OCI-LY1 (cell line): Measurements from ENCODE around the gene HAGH.

ENCODE experiments used
- EZH2 ChIP-seq: fragments of 200-600 bp; sonication (generic), shearing (Covaris generic); IDR thresholded peaks from 2 replicates; pipeline ENCODE4 v1.8.0; 2017; ENCODE audit warnings: borderline replicate concordance, mixed run types, mild to moderate bottlenecking, antibody characterized with exemption, low read length, moderate library complexity, mixed read lengths
- TF ChIP-seq, protein P1 (sequence below): fragments of 200-600 bp; sonication (generic), shearing (Covaris generic); IDR thresholded peaks from 2 replicates; pipeline ENCODE4 v1.5.1; 2017; ENCODE audit warnings: mild to moderate bottlenecking, antibody characterized with exemption, low read length, moderate library complexity, mixed read lengths

DNA sequence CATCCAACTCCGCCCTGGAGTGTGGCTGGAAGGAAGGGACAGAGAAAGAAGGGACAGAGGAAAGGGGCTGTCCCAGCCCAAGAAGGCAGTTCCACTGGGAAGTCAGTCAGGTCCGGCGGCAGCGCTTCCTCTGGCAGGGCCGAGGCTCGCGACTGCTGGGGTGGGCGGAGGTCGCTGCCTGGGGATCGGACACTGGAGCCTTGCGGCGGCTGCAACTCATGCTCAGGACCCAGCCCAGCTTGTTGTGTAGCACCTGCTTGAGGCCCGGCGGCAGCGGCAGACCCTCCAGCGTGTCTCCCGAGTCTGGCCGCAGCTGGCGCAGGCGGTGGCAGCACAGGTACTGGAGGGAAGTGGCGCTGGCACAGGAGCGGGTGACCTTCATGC lies 49.6 kb downstream of the HAGH start:
- TF ChIP-seq, protein P1, sequence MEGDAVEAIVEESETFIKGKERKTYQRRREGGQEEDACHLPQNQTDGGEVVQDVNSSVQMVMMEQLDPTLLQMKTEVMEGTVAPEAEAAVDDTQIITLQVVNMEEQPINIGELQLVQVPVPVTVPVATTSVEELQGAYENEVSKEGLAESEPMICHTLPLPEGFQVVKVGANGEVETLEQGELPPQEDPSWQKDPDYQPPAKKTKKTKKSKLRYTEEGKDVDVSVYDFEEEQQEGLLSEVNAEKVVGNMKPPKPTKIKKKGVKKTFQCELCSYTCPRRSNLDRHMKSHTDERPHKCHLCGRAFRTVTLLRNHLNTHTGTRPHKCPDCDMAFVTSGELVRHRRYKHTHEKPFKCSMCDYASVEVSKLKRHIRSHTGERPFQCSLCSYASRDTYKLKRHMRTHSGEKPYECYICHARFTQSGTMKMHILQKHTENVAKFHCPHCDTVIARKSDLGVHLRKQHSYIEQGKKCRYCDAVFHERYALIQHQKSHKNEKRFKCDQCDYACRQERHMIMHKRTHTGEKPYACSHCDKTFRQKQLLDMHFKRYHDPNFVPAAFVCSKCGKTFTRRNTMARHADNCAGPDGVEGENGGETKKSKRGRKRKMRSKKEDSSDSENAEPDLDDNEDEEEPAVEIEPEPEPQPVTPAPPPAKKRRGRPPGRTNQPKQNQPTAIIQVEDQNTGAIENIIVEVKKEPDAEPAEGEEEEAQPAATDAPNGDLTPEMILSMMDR: no peak
- no peak for TF ChIP-seq EZH2
